Measurements from ENCODE around the gene FOXO3. TPM values are rescaled to one million over a fixed set of nuclear protein-coding genes. Genes with fewer than 3 reads are reported as not detected.

Gene FOXO3
- total and polyA plus RNA-seq, 2 experiments from 2014 or later, result 19.7 to 36.6 TPM

DNA sequence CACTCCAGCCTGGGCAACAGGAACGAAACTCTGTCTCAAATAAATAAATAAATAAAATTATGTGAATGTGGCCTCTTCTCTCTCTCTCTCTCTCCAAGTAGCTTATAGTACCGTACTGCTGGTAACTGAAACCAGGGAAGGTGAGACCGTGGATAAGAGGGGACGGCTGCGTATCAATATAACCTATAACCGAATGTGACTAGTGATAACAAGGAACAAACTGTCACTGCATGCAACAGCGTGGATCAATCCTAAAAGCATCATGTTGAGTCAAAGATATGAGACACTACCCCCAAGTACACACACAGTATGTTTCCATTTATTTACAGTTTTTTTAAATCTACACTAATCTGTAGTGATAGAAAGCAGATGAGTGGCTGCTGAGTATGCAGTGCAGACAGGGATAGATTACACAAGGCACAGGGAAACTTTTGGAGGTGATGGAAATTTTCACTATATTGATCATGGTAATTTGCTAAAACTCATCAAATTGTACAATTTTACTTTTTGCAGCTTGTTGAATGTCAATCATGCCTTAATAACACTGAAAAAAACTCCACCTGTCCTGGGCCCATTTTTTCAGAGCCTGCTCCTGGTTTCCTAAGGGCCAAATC is 166.1 kb downstream of the FOXO3 start:
- no peak overlapping the region for H3K4me3 ChIP-seq

DNA sequence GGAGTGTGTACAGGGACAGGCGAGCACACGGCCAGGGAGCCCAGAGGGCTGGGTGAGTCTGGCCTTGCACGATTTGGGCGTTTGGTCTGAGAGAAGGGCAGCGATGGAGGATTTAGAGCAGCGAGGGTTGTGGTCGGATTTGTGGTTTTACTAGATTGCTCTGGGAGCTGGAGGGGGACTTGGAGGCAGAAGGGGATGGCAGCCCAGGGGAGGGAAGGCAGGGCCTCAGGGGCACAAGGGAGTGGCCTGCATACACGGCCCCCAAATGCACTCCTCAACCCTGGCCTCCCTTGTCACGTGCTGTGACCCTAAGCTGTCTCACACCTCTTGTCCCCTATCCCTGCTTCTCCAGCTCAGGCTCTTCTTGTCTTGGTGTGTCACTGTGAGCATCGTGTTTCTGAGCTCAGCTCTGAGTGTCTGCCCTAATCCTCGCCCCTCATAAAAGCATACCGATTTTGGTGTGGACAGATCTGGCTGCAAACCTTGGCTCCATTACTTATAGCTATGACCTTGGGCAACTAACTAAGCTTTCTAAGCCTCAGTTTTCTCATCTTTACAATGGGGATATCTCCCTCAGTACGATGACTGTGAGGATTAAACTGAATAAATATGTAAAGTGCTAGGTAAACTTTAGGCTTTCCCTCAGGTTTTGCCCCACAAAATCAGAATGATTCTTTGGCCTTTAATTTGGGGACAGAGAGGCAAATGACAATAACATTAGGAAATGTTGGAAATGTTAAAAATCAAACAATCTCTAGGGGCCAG is 167.4 kb downstream of the FOXO3 start:
- Histone ChIP-seq H3K36me3 (ENCODE audit: low read depth) (no peaks in the 10 kb centered on the region), H3K9me3 (ENCODE audit: low read depth) (no peaks in the 10 kb centered on the region), H3K27ac (no peak overlapping the region), H3K9ac (no peak overlapping the region), H3K9me2 (ENCODE audit: insufficient read depth) (no peaks in the 10 kb centered on the region), H3K79me2 (ENCODE audit: insufficient read depth) (no peaks in the 10 kb centered on the region), H3K4me3 (no peak overlapping the region), H4K20me1 (ENCODE audit: insufficient read depth) (no peaks in the 10 kb centered on the region), H3F3A (ENCODE audit: insufficient read depth) (no peaks in the 10 kb centered on the region), H3K4me1 (ENCODE audit: insufficient read depth) (peaks cover 6% of the 10 kb centered on the region; the same call in 1 of the 2 replicates), H3K27me3 (replicated peaks; ENCODE audit: insufficient read depth) (no peaks in the 10 kb centered on the region), H2AFZ (no peak overlapping the region), H3K4me2 (ENCODE audit: unreplicated experiment) (no peak overlapping the region)
- TF ChIP-seq EZH2phosphoT487 (IDR thresholded peaks at IDR 0.05; ENCODE audit: insufficient read depth, low read depth) (no peak), EZH2 (IDR thresholded peaks at IDR 0.05; ENCODE audit: insufficient read depth, poor library complexity, severe bottlenecking) (no peak)
- in situ Hi-C loops (cut with MboI), result no loop called here
- no peak for DNase-seq
- WGBS, 2 experiments (ENCODE audit: low coverage in 1 of 2, low lambda C conversion rate in 2 of 2, missing lambda C conversion rate in 2 of 2), result 95 to 98% methylated on average over 13 of the region's 13 CpGs

More for the DNA sequence above, 166.1 kb downstream of the FOXO3 start:
- no peak overlapping the region for H3K4me2 ChIP-seq (ENCODE audit: unreplicated experiment)
- no peaks in the 10 kb centered on the region for H3K27me3 ChIP-seq (replicated peaks; ENCODE audit: insufficient read depth)
- in situ Hi-C loops (cut with MboI), result no loop called here
- no peaks in the 10 kb centered on the region for H3K9me3 ChIP-seq (ENCODE audit: low read depth)
- no peaks in the 10 kb centered on the region for H3K79me2 ChIP-seq (ENCODE audit: insufficient read depth)
- H2AFZ ChIP-seq, result no peak overlapping the region
- no peaks in the 10 kb centered on the region for H3K9me2 ChIP-seq (ENCODE audit: insufficient read depth)
- no peaks in the 10 kb centered on the region for H3K4me1 ChIP-seq (ENCODE audit: insufficient read depth)
- DNase-seq, result no peak
- 92 to 96% methylated on average over 7 of the region's 7 CpGs for WGBS, 2 experiments (ENCODE audit: low coverage in 1 of 2, low lambda C conversion rate in 2 of 2, missing lambda C conversion rate in 2 of 2)
- no peaks in the 10 kb centered on the region for H4K20me1 ChIP-seq (ENCODE audit: insufficient read depth)
- H3K9ac ChIP-seq, result no peak overlapping the region
- no peak for TF ChIP-seq EZH2phosphoT487 (IDR thresholded peaks at IDR 0.05; ENCODE audit: insufficient read depth, low read depth)
- TF ChIP-seq EZH2 (IDR thresholded peaks at IDR 0.05; ENCODE audit: insufficient read depth, poor library complexity, severe bottlenecking), result no peak
- H3K36me3 ChIP-seq (ENCODE audit: low read depth), result no peaks in the 10 kb centered on the region
- H3K27ac ChIP-seq, result no peak overlapping the region
- no peaks in the 10 kb centered on the region for H3F3A ChIP-seq (ENCODE audit: insufficient read depth)

DNA sequence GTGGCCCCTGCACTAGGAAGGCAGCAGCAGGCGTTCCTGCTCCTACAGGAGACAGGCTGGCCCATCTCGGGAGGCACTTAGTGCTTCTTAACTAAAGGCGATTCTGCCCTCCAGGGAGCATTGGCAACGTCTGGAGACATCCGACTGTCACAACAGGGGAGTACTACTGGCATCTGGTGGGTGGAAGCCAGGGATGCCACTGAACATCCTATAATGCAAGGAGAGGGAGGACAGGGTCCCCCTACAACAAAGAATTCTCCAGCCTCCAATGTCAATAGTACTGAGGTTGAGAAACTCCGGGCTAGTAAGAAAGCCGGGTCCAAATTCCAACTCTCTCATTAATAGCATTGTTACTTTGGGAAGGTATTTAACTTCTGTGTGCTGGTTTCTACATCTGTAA is 168.1 kb downstream of the FOXO3 start:
- TF ChIP-seq EZH2 (IDR thresholded peaks at IDR 0.05; ENCODE audit: insufficient read depth, poor library complexity, severe bottlenecking) (no peak), EZH2phosphoT487 (IDR thresholded peaks at IDR 0.05; ENCODE audit: insufficient read depth, low read depth) (no peak)
- no peak overlapping the region for H3K4me3 ChIP-seq
- in situ Hi-C loops (cut with MboI), result no loop called here
- no peaks in the 10 kb centered on the region for H3K79me2 ChIP-seq (ENCODE audit: insufficient read depth)
- H3K4me1 ChIP-seq (ENCODE audit: insufficient read depth), result peaks cover 6% of the 10 kb centered on the region; the same call in 1 of the 2 replicates
- H3K9me3 ChIP-seq (ENCODE audit: low read depth), result no peaks in the 10 kb centered on the region
- no peaks in the 10 kb centered on the region for H3K36me3 ChIP-seq (ENCODE audit: low read depth)
- no peak overlapping the region for H2AFZ ChIP-seq
- H3K27ac ChIP-seq, result no peak overlapping the region
- 91 to 97% methylated on average over 7 of the region's 7 CpGs for WGBS, 2 experiments (ENCODE audit: low coverage in 1 of 2, low lambda C conversion rate in 2 of 2, missing lambda C conversion rate in 2 of 2)
- H3K4me2 ChIP-seq (ENCODE audit: unreplicated experiment), result no peak overlapping the region
- no peak overlapping the region for H3K9ac ChIP-seq
- no peaks in the 10 kb centered on the region for H3K9me2 ChIP-seq (ENCODE audit: insufficient read depth)
- no peak for DNase-seq
- no peaks in the 10 kb centered on the region for H3K27me3 ChIP-seq (replicated peaks; ENCODE audit: insufficient read depth)
- no peaks in the 10 kb centered on the region for H4K20me1 ChIP-seq (ENCODE audit: insufficient read depth)
- no peaks in the 10 kb centered on the region for H3F3A ChIP-seq (ENCODE audit: insufficient read depth)

DNA sequence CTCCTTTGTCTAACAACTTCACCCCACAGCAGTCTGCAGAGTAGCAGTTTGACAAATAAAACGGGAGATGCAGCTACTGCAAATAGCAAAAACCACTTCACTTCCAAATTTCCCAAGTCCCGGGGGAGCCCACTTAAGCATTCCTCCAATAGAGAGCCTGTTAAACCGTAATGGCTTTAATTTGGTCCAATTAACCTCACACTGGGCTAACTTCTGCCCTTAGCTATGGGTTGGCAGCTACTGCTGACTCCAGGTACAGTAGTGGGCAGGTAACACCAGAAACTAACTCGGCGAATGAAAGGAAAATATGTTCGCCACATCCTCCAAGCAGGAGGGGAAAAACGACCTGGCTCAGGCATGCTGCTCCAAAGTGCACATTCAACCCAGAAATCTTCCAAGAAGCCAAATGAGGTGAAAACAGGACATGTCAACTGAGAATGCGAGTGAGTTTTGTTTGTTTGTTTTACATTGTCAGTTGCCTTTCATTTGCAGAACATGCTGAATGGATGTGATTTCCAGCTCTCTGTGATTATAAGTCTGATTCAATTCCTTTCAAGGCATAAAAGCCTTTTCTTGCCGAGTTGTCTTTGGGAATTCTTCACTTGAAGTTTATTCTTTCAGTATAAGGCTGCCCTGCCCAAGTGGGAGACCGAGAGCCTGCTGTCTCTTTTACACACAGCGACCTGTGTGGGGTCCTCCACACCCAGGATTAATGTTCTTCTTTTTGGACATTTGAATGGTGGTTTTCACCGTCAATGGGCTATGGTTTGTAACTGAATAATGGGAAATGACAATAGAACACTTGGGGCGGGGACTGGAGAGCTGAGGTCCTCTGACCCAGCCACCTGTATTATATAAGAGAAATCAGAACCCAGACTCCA is 170.2 kb downstream of the FOXO3 start:
- DNase-seq, result no peak
- Histone ChIP-seq H3K9me2 (ENCODE audit: insufficient read depth) (no peaks in the 10 kb centered on the region), H3K9ac (no peak overlapping the region), H4K20me1 (ENCODE audit: insufficient read depth) (no peaks in the 10 kb centered on the region), H3K4me2 (ENCODE audit: unreplicated experiment) (no peak overlapping the region), H3F3A (ENCODE audit: insufficient read depth) (no peaks in the 10 kb centered on the region), H3K4me3 (no peak overlapping the region), H3K4me1 (ENCODE audit: insufficient read depth) (peaks cover 9% of the 10 kb centered on the region; the same call in 1 of the 2 replicates), H3K27ac (no peak overlapping the region), H3K9me3 (ENCODE audit: low read depth) (no peaks in the 10 kb centered on the region), H2AFZ (no peak overlapping the region), H3K27me3 (replicated peaks; ENCODE audit: insufficient read depth) (no peaks in the 10 kb centered on the region), H3K36me3 (ENCODE audit: low read depth) (no peaks in the 10 kb centered on the region), H3K79me2 (ENCODE audit: insufficient read depth) (no peaks in the 10 kb centered on the region)
- WGBS, 2 experiments (ENCODE audit: low coverage in 1 of 2, low lambda C conversion rate in 2 of 2, missing lambda C conversion rate in 2 of 2), result 80 to 81% methylated on average over 13 of the region's 13 CpGs
- in situ Hi-C loops (cut with MboI), result no loop called here
- no peak for TF ChIP-seq EZH2phosphoT487 (IDR thresholded peaks at IDR 0.05; ENCODE audit: insufficient read depth, low read depth)
- TF ChIP-seq EZH2 (IDR thresholded peaks at IDR 0.05; ENCODE audit: insufficient read depth, poor library complexity, severe bottlenecking), result no peak

Measured in GM23248 (cell line).